Effector memory CD4-positive, alpha-beta T cell (primary cell): Measurements from ENCODE around the gene COX7A2L.

Source experiments
- DNase-seq, 3 donors: peaks; one replicate each; pipeline ENCODE4 v3.0.0-alpha.2; 2020
- H3K27ac ChIP-seq: 2 replicates; pipeline ENCODE4 v1.7.0; 2013; ENCODE audit warnings: mild to moderate bottlenecking, low read length, moderate library complexity; ENCODE audit not compliant: insufficient read depth, poor library complexity, severe bottlenecking
- H3K27me3 ChIP-seq: replicated peaks from 2 replicates; pipeline ENCODE4 v1.7.0; 2013; ENCODE audit warnings: mild to moderate bottlenecking, low read length; ENCODE audit not compliant: insufficient read depth, control insufficient read depth, poor library complexity, severe bottlenecking
- H3K36me3 ChIP-seq: 2 replicates; pipeline ENCODE4 v1.7.0; 2013; ENCODE audit warnings: mild to moderate bottlenecking, low read length, moderate library complexity; ENCODE audit not compliant: control insufficient read depth, insufficient read depth
- H3K4me1 ChIP-seq: 2 replicates; pipeline ENCODE4 v1.7.0; 2013; ENCODE audit warnings: low read length, mild to moderate bottlenecking; ENCODE audit not compliant: control insufficient read depth, insufficient read depth, poor library complexity, severe bottlenecking
- H3K4me3 ChIP-seq: 2 replicates; pipeline ENCODE4 v1.7.0; 2013; ENCODE audit warnings: low read length, low read depth, mild to moderate bottlenecking; ENCODE audit not compliant: insufficient read depth, poor library complexity, severe bottlenecking
- H3K9me3 ChIP-seq: 2 replicates; pipeline ENCODE4 v1.7.0; 2013; ENCODE audit warnings: mild to moderate bottlenecking, low read length, moderate library complexity; ENCODE audit not compliant: control insufficient read depth

COX7A2L gene

DNA sequence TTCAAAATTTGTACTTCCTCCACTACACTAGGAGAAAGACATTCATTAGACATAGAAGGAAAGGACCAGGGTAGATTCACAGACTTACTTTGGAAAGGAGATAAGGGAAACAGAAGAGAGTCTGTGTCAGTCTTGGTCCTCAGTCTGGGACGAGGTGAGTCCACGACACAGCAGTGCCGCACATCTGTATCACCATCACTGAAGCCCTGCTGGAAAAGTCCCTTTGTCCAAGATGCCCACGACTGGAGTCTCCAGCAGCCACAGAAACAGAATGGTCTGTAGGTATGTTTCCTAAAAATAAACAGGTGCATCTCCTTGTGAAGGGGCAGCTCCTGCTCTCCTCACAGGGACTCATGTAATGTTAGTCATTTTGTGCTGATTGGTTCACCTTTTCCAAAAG, 27.4 kb downstream of the COX7A2L start:
- no peaks in the 10 kb centered on the region for H3K27me3 ChIP-seq
- peaks cover 74% of the 10 kb centered on the region for H3K36me3 ChIP-seq
- H3K4me1 ChIP-seq = no peaks in the 10 kb centered on the region
- H3K4me3 ChIP-seq = no peak overlapping the region
- H3K27ac ChIP-seq = no peak overlapping the region
- no peaks in the 10 kb centered on the region for H3K9me3 ChIP-seq
- no peak for DNase-seq

DNA sequence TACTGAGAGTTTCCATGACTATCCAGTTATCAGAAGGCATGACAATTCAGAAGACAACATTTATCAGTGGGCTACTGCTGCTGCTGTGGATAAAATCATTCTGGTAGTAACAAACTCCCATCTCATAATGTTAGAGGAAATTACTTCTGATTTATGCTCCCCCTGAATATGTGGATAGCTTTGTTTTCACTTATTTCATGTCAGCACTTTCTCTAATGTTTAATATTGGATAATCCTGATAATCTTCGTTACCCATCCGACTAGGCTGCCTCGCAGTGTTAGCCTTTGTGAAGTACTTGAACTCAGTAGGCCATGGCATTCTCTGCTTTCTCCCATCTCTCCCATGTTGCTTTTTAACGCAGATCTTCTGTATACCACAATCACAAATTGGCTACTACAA, 28.4 kb downstream of the COX7A2L start:
- Histone ChIP-seq H3K27me3 (no peaks in the 10 kb centered on the region), H3K9me3 (no peaks in the 10 kb centered on the region), H3K27ac (no peak overlapping the region), H3K4me1 (no peaks in the 10 kb centered on the region), H3K4me3 (no peak overlapping the region), H3K36me3 (peaks cover 69% of the 10 kb centered on the region)
- no peak for DNase-seq

DNA sequence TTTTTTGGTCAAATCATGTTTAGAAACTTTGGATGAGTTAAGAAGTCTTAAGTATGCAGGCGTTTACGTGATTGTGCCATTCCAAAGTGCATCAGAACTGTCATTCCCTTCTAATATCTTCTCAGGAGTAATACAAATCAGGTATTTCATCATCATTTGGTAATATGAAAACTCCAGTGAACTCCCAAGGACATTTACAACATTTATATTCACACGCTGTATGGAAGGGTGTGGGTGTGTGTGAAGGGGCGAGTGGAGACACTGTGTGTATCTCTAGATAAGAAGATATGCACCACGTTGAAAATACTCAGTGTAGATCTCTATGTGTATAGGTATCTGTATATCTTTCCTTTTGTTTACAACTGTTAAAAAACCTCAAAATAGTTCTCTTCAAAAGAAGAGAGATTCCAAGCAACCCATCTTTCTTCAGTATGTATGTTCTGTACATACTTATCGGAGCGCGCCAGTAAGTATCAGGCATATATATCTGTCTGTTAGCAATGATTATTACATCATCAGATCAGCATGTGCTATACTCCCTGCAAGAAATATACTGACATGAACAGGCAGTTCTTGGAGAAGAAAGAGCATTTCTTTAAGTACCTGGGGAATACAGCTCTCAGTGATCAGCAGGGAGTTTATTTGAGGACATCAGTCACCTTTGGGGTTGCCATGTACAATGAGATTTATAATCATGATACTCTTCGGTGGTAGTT, 29.3 kb downstream of the COX7A2L start:
- H3K27ac ChIP-seq = no peak overlapping the region
- H3K36me3 ChIP-seq = peaks cover 76% of the 10 kb centered on the region
- no peaks in the 10 kb centered on the region for H3K9me3 ChIP-seq
- H3K27me3 ChIP-seq = no peaks in the 10 kb centered on the region
- no peak overlapping the region for H3K4me3 ChIP-seq
- H3K4me1 ChIP-seq = no peaks in the 10 kb centered on the region
- no peak for DNase-seq

DNA sequence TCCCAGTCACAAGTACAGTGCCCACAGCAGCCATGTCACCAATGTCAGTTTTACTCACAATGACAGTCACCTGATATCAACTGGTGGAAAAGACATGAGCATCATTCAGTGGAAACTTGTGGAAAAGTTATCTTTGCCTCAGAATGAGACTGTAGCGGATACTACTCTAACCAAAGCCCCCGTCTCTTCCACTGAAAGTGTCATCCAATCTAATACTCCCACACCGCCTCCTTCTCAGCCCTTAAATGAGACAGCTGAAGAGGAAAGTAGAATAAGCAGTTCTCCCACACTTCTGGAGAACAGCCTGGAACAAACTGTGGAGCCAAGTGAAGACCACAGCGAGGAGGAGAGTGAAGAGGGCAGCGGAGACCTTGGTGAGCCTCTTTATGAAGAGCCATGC, 31.3 kb downstream of the COX7A2L start:
- H3K4me3 ChIP-seq = no peak overlapping the region
- no peak for DNase-seq
- H3K9me3 ChIP-seq = no peaks in the 10 kb centered on the region
- H3K27me3 ChIP-seq = no peaks in the 10 kb centered on the region
- H3K4me1 ChIP-seq = no peaks in the 10 kb centered on the region
- no peak overlapping the region for H3K27ac ChIP-seq
- H3K36me3 ChIP-seq = peaks cover 78% of the 10 kb centered on the region

DNA sequence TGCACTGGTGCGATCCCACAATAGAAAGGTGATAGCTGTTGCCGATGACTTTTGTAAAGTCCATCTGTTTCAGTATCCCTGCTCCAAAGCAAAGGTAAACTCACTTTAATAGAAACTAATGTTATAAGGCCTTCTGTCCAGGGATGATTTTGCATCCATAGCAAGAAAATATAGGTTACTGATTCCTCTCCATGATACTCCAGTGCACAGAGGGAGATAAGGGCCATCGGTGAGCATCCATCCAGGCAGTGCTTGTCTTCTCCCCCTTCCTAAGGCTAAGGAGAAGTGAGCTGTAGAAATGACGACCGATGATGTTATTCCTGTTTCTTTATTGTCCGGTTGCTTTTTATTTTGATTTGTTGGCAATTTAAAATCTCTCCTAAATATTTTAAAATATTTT, 32.1 kb downstream of the COX7A2L start:
- H3K4me1 ChIP-seq = no peaks in the 10 kb centered on the region
- no peaks in the 10 kb centered on the region for H3K27me3 ChIP-seq
- no peaks in the 10 kb centered on the region for H3K9me3 ChIP-seq
- no peak overlapping the region for H3K27ac ChIP-seq
- DNase-seq = no peak
- H3K36me3 ChIP-seq = peaks cover 78% of the 10 kb centered on the region
- H3K4me3 ChIP-seq = no peak overlapping the region

DNA sequence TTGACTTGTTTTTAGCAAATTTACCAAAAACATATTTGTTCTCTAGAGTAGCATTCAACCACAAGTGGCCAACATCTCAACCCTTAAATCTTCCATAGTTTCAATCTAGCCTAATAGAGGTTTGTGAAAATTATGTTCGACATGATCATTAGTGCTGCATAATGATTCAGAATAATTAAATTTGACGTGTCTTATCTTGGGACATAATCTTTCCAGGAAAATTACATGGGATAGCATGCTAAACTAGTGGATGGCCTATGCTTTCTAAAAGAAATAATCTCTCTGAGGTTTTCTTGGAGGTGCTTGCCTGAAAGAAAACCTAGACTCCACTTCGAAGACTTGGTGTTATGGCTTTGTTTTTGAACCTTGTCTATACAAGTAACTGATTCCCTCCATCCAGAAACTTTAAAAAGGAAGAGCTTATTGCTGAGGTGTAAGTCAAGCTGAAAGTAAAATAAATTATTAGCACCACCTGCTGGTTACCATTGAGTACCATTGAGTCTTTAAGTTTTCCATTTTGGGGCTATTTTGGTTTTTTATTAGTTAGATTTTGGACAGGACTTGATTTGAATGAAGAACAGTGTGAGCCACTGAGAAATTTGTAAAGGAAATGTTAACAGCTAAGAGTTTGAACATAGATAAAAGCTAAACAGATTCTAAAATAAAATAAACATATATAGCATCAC, 32.7 kb downstream of the COX7A2L start:
- Histone ChIP-seq H3K27me3 (no peaks in the 10 kb centered on the region), H3K36me3 (peaks cover 74% of the 10 kb centered on the region), H3K27ac (no peak overlapping the region), H3K4me1 (no peaks in the 10 kb centered on the region), H3K9me3 (no peaks in the 10 kb centered on the region), H3K4me3 (no peak overlapping the region)
- DNase-seq = no peak

DNA sequence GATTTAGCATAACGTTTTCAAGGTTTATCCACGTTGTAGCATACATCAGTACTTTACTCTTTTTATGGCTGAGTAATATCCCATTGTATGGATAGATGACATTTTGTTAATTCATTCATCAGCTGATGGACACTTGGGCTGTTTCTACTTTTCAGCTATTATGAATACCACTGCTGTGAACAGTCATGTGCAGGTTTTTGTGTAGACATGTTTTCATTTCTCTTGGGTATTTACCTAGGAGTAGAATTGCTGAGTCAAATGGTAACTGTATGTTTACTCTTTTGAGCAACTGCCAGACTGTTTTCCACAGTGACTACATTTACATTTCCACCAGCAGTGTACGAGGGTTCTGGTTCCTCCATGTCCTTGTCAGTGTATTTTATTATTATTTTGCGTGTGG, 33.9 kb downstream of the COX7A2L start:
- no peak overlapping the region for H3K27ac ChIP-seq
- no peaks in the 10 kb centered on the region for H3K4me1 ChIP-seq
- H3K27me3 ChIP-seq = no peaks in the 10 kb centered on the region
- DNase-seq = no peak
- peaks cover 62% of the 10 kb centered on the region for H3K36me3 ChIP-seq
- no peak overlapping the region for H3K4me3 ChIP-seq
- H3K9me3 ChIP-seq = no peaks in the 10 kb centered on the region

DNA sequence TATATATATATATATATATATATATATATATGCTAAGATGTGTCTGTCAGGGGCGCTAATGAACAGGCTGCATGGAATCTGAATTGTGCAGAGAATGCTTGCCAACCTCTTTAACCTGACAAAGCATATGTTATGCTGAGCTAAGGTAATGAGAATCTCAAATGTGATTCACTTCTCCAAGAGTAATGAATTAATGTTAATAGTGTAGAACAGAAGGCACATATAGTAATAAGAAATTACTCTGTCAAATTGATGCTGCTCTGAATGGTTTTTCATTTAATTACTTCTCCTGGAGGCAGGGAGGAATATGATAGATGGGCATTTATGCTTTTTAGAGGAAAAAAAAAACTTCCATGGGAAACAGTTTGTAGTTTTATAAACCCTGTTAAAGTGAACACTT, 35.4 kb downstream of the COX7A2L start:
- Histone ChIP-seq H3K9me3 (no peaks in the 10 kb centered on the region), H3K4me1 (no peaks in the 10 kb centered on the region), H3K4me3 (no peak overlapping the region), H3K36me3 (peaks cover 48% of the 10 kb centered on the region), H3K27me3 (no peaks in the 10 kb centered on the region), H3K27ac (no peak overlapping the region)
- DNase-seq = no peak

DNA sequence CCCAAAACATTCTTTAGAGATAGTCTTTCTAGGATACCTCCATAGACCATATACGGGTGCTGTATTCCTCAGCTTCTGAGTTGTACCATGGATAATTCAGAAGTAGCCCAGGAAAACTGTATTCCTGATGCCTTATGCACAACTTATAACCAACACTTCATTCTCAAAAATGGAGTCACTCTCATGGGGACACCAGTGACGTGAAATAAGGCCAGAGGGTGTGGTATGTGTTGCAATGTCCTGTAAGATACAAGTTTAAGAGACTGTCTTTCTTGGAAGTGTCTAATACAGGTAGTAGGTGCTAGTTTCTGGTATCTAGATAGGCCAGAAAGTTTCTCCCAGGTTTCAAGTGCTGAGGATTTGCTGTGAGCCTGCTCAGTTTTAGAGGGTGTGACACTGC, 36.1 kb downstream of the COX7A2L start:
- Histone ChIP-seq H3K9me3 (no peaks in the 10 kb centered on the region), H3K27ac (no peak overlapping the region), H3K4me3 (no peak overlapping the region), H3K27me3 (no peaks in the 10 kb centered on the region), H3K4me1 (no peaks in the 10 kb centered on the region), H3K36me3 (peaks cover 41% of the 10 kb centered on the region)
- no peak for DNase-seq

DNA sequence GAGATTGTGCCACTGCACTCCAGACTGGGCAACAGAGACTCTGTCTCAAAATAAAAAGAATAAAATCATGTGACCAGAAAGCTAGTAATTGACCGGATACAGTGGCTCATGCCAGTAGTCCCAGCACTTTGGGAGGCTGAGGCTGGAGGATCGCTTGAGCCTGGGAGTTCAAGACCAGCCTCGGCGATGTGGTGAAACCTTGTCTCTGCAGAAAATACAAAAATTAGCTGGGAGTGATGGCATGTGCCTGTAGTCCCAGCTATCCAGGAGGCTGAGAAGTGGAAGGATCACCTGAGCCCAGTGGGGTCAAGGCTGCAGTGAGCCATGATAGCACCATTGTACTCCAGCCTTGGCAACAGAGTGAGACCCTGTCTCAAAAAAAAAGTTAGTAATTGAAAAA, 36.8 kb downstream of the COX7A2L start:
- DNase-seq = no peak
- Histone ChIP-seq H3K4me3 (no peak overlapping the region), H3K9me3 (no peaks in the 10 kb centered on the region), H3K27me3 (no peaks in the 10 kb centered on the region), H3K27ac (no peak overlapping the region), H3K4me1 (no peaks in the 10 kb centered on the region), H3K36me3 (peaks cover 37% of the 10 kb centered on the region)
